Activated B cell treated with CpG ODN at 0.5 μM for 24 hours (primary cell): ENCODE data around the gene LAPTM4A. TPM values are rescaled to one million over a fixed set of nuclear protein-coding genes. Genes with fewer than 3 reads are reported as not detected.

ENCODE experiments used
- ATAC-seq: fragments of 200-7000 bp; cut with Tn5 transposase; one replicate; pipeline ENCODE4 v1.10.0; 2021; ENCODE audit warnings: low read depth, mild to moderate bottlenecking, moderate library complexity
- CTCF ChIA-PET: fragments of 350-600 bp; sonication (Branson Sonifier 250); formaldehyde crosslinking; loops from one replicate; lab custom pipeline; 2021; ENCODE audit warnings: antibody characterized with exemption; lab: Charles Lee
- POLR2A ChIA-PET: fragments of 350-600 bp; sonication (Branson Sonifier 250); formaldehyde crosslinking; loops from one replicate; lab custom pipeline; 2021; ENCODE audit warnings: antibody characterized with exemption; lab: Charles Lee
- DNase-seq: peaks from one replicate; pipeline ENCODE4 v3.0.0; 2022
- H3K27ac Mint-ChIP-seq: one replicate; pipeline ENCODE4 v1.8.0; 2020; ENCODE audit warnings: mixed read lengths
- H3K27me3 Mint-ChIP-seq: one replicate; pipeline ENCODE4 v1.8.0; 2021; ENCODE audit warnings: mixed read lengths
- H3K36me3 Mint-ChIP-seq: one replicate; pipeline ENCODE4 v1.8.0; 2021; ENCODE audit warnings: low read depth, mixed read lengths
- H3K4me1 Mint-ChIP-seq: one replicate; pipeline ENCODE4 v1.8.0; 2021; ENCODE audit warnings: mixed read lengths
- H3K4me3 Mint-ChIP-seq: one replicate; pipeline ENCODE4 v1.8.0; 2020; ENCODE audit warnings: mild to moderate bottlenecking, mixed read lengths
- H3K9me3 Mint-ChIP-seq: one replicate; pipeline ENCODE4 v1.8.0; 2020; ENCODE audit warnings: mixed read lengths
- CTCF ChIP-seq: fragments of 200-600 bp; IDR thresholded peaks from one replicate; pipeline ENCODE4 v1.8.0; 2022; ENCODE audit warnings: antibody characterized with exemption, mild to moderate bottlenecking
- intact Hi-C: fragments of 100-400 bp; cut with micrococcal nuclease; formaldehyde crosslinking; loops from one replicate; pipeline ENCODE4 v1.15.1; 2024
- total RNA-seq: library from RNA; stranded (reverse); gene quantifications from 2 replicates; pipeline ENCODE4 v1.2.3, GENCODE V29; 2022

The LAPTM4A gene
- total RNA-seq, 1 donor from 2014 or later: 47.2 TPM

- Mint-ChIP-seq H3K9me3 (no peaks in the 10 kb centered on the region), H3K27ac (no peak overlapping the region), H3K4me1 (peaks cover 31% of the 10 kb centered on the region), H3K36me3 (peaks cover 3% of the 10 kb centered on the region), H3K27me3 (peaks cover 20% of the 10 kb centered on the region), H3K4me3 (no peak overlapping the region)
- intact Hi-C loops: loop anchor here (2.0 to 5.0 kb wide), 5 partner anchors 21 to 1431 kb away; partner anchors contain the start of genes LDAH, MATN3, PUM2 and RDH14
- ChIA-PET POLR2A (no interaction called here), CTCF (no interaction called here)
- no peak for DNase-seq
- TF ChIP-seq CTCF: no peak
- no peak for ATAC-seq
Measured at GRCh38 chr2:19991895-19992294, 59.5 kb downstream of the LAPTM4A start.

- peak overlapping the region; percentile 85 for H3K27ac Mint-ChIP-seq
- peaks cover 31% of the 10 kb centered on the region for H3K4me1 Mint-ChIP-seq
- H3K36me3 Mint-ChIP-seq: peaks cover 9% of the 10 kb centered on the region
- H3K9me3 Mint-ChIP-seq: no peaks in the 10 kb centered on the region
- DNase-seq: no peak
- TF ChIP-seq CTCF: no peak
- intact Hi-C loops: loop anchor here (1.0 to 5.0 kb wide), 7 partner anchors 22 to 1430 kb away; partner anchors contain the start of genes LDAH, MATN3, PUM2 and RDH14
- H3K4me3 Mint-ChIP-seq: peak overlapping the region; percentile 91
- CTCF ChIA-PET: no interaction called here
- peaks cover 18% of the 10 kb centered on the region for H3K27me3 Mint-ChIP-seq
- ATAC-seq: no peak
- POLR2A ChIA-PET: interaction anchor here (0.5 to 2.0 kb wide), 4 partner anchors 61 to 324 kb away, joined by 3 to 20 read pairs (median 3); partner anchors contain the start of genes LAPTM4A and TTC32
Measured at GRCh38 chr2:19990416-19990728, 61.1 kb downstream of the LAPTM4A start.

- peaks cover 31% of the 10 kb centered on the region for H3K4me1 Mint-ChIP-seq
- ChIA-PET CTCF (interaction anchor here (0.6 kb wide), 1 partner anchor 97 kb away, joined by 3 read pairs; no protein-coding TSS in a partner anchor), POLR2A (interaction anchor here (0.5 to 2.0 kb wide), 4 partner anchors 62 to 325 kb away, joined by 3 to 20 read pairs (median 3); partner anchors contain the start of genes LAPTM4A and TTC32)
- H3K4me3 Mint-ChIP-seq: peak within 1 kb of the TSS; percentile 91
- peak; percentile 89 for ATAC-seq
- H3K36me3 Mint-ChIP-seq: peaks cover 9% of the 10 kb centered on the region
- no peaks in the 10 kb centered on the region for H3K9me3 Mint-ChIP-seq
- H3K27ac Mint-ChIP-seq: peak within 1 kb of the TSS; percentile 85
- no peak for TF ChIP-seq CTCF
- H3K27me3 Mint-ChIP-seq: peaks cover 18% of the 10 kb centered on the region
- DNase-seq: peak; percentile 93
- intact Hi-C loops: loop anchor here (1.0 to 10.0 kb wide), 8 partner anchors 23 to 1429 kb away; partner anchors contain the start of genes LDAH, MATN3, PUM2 and RDH14
Measured at GRCh38 chr2:19989667-19990415, 61.6 kb downstream of the LAPTM4A start, which contains the start of gene WDR35. WDR35 (minus strand) TSS chr2:19990105; CDS start chr2:19990015, 90 bp downstream.

GRCh38 chr2:19989342-19989666 lies 62.1 kb downstream of the LAPTM4A start:
- TF ChIP-seq CTCF: no peak
- DNase-seq (no peak), ATAC-seq (no peak)
- no peaks in the 10 kb centered on the region for H3K9me3 Mint-ChIP-seq
- H3K4me1 Mint-ChIP-seq: peaks cover 31% of the 10 kb centered on the region
- H3K36me3 Mint-ChIP-seq: peaks cover 11% of the 10 kb centered on the region
- peak overlapping the region; percentile 91 for H3K4me3 Mint-ChIP-seq
- intact Hi-C loops: loop anchor here (10.0 kb wide), 1 partner anchor 235 kb away; the partner anchor contains the start of gene SDC1
- peaks cover 16% of the 10 kb centered on the region for H3K27me3 Mint-ChIP-seq
- ChIA-PET CTCF (interaction anchor here (0.6 kb wide), 1 partner anchor 96 kb away, joined by 3 read pairs; no protein-coding TSS in a partner anchor), POLR2A (interaction anchor here (1.2 to 2.0 kb wide), 3 partner anchors 62 to 74 kb away, joined by 3 to 20 read pairs (median 3); partner anchors contain the start of gene LAPTM4A)
- H3K27ac Mint-ChIP-seq: peak overlapping the region; percentile 85

- Mint-ChIP-seq H3K4me3 (peak overlapping the region; percentile 91), H3K27ac (peak overlapping the region; percentile 6)
Measured at GRCh38 chr2:19988600-19988999, 62.8 kb downstream of the LAPTM4A start.

More at GRCh38 chr2:19988600-19988999, 62.8 kb downstream of the LAPTM4A start:
- H3K36me3 Mint-ChIP-seq: peaks cover 13% of the 10 kb centered on the region
- H3K9me3 Mint-ChIP-seq: no peaks in the 10 kb centered on the region
- intact Hi-C loops: loop anchor here (10.0 kb wide), 1 partner anchor 236 kb away; the partner anchor contains the start of gene SDC1
- peaks cover 31% of the 10 kb centered on the region for H3K4me1 Mint-ChIP-seq
- ChIA-PET POLR2A (interaction anchor here (1.2 to 2.0 kb wide), 2 partner anchors 63 to 66 kb away, joined by 3 to 20 read pairs; partner anchors contain the start of gene LAPTM4A), CTCF (interaction anchor here (1.0 to 1.4 kb wide), 2 partner anchors 27 to 33 kb away, joined by 3 read pairs; no protein-coding TSS in a partner anchor)
- no peak for DNase-seq
- ATAC-seq: no peak
- peaks cover 14% of the 10 kb centered on the region for H3K27me3 Mint-ChIP-seq
- no peak for TF ChIP-seq CTCF
